H9 (cell line): ENCODE measurements around the gene INPP5B. TPM values are rescaled to one million over a fixed set of nuclear protein-coding genes. Genes with fewer than 3 reads are reported as not detected.

Experiments
- DNase-seq: peaks from one replicate; pipeline ENCODE4 v3.0.0-alpha.2; 2017
- H2AFZ ChIP-seq: one replicate; pipeline ENCODE4 v1.6.1; 2013; ENCODE audit warnings: mild to moderate bottlenecking, low read length, control low read depth, moderate library complexity
- H2AK5ac ChIP-seq: 2 replicates; pipeline ENCODE4 v1.6.1; 2013; ENCODE audit warnings: low read length, control low read depth, mixed read lengths; ENCODE audit not compliant: insufficient read length
- H2BK120ac ChIP-seq: one replicate; pipeline ENCODE4 v1.6.1; 2013; ENCODE audit warnings: low read depth, mild to moderate bottlenecking, low read length, control low read depth, inconsistent platforms; ENCODE audit not compliant: poor library complexity, severe bottlenecking
- H2BK12ac ChIP-seq: 2 replicates; pipeline ENCODE4 v1.6.1; 2013; ENCODE audit warnings: low read length, control low read depth, mixed read lengths, low read depth; ENCODE audit not compliant: insufficient read length
- H2BK15ac ChIP-seq: 2 replicates; pipeline ENCODE4 v1.6.1; 2013; ENCODE audit warnings: low read depth, low read length, control low read depth
- H2BK20ac ChIP-seq: one replicate; pipeline ENCODE4 v1.6.1; 2013; ENCODE audit warnings: low read depth, mild to moderate bottlenecking, low read length, control low read depth, inconsistent platforms; ENCODE audit not compliant: poor library complexity, severe bottlenecking
- H2BK5ac ChIP-seq: 2 replicates; pipeline ENCODE4 v1.6.1; 2013; ENCODE audit warnings: low read length, control low read depth, mixed read lengths; ENCODE audit not compliant: insufficient read length
- H3K14ac ChIP-seq: 2 replicates; pipeline ENCODE4 v1.6.1; 2013; ENCODE audit warnings: low read length, control low read depth; ENCODE audit not compliant: insufficient read depth
- H3K18ac ChIP-seq: 2 replicates; pipeline ENCODE4 v1.6.1; 2013; ENCODE audit warnings: low read depth, mild to moderate bottlenecking, mixed read lengths, low read length, control low read depth; ENCODE audit not compliant: insufficient read length
- H3K23ac ChIP-seq: 2 replicates; pipeline ENCODE4 v1.6.1; 2013; ENCODE audit warnings: low read length, control low read depth, mixed read lengths, low read depth; ENCODE audit not compliant: insufficient read length
- H3K23me2 ChIP-seq: 2 replicates; pipeline ENCODE4 v1.6.1; 2013; ENCODE audit warnings: low read depth, mild to moderate bottlenecking, mixed read lengths, low read length, control low read depth; ENCODE audit not compliant: insufficient read length, poor library complexity, severe bottlenecking
- H3K27ac ChIP-seq: 2 replicates; pipeline ENCODE4 v1.5.1; 2013; ENCODE audit warnings: low read length, control low read depth, mixed read lengths, low read depth; ENCODE audit not compliant: insufficient read length
- H3K27me3 ChIP-seq: 2 replicates; pipeline ENCODE4 v1.6.1; 2013; ENCODE audit warnings: low read length, control low read depth, inconsistent platforms; ENCODE audit not compliant: insufficient read depth
- H3K4ac ChIP-seq: 2 replicates; pipeline ENCODE4 v1.6.1; 2013; ENCODE audit warnings: low read depth, mild to moderate bottlenecking, control low read depth, inconsistent platforms, low read length, moderate library complexity
- H3K4me1 ChIP-seq: 2 replicates; pipeline ENCODE4 v1.6.1; 2013; ENCODE audit warnings: low read length, control low read depth, inconsistent platforms; ENCODE audit not compliant: insufficient read depth
- H3K4me2 ChIP-seq: 2 replicates; pipeline ENCODE4 v1.6.1; 2013; ENCODE audit warnings: low read length, control low read depth, mixed read lengths; ENCODE audit not compliant: insufficient read length, insufficient read depth
- H3K56ac ChIP-seq: 2 replicates; pipeline ENCODE4 v1.6.1; 2013; ENCODE audit warnings: low read depth, mild to moderate bottlenecking, mixed read lengths, low read length, control low read depth; ENCODE audit not compliant: insufficient read length
- H3K79me1 ChIP-seq: 2 replicates; pipeline ENCODE4 v1.6.1; 2013; ENCODE audit warnings: low read depth, mild to moderate bottlenecking, moderate library complexity, low read length, control low read depth, inconsistent platforms; ENCODE audit not compliant: insufficient read depth, poor library complexity, severe bottlenecking
- H3K79me2 ChIP-seq: 2 replicates; pipeline ENCODE4 v1.6.1; 2013; ENCODE audit warnings: low read length, control low read depth, inconsistent platforms; ENCODE audit not compliant: insufficient read depth
- H3K9ac ChIP-seq: 2 replicates; pipeline ENCODE4 v1.6.1; 2013; ENCODE audit warnings: low read length, control low read depth, mixed read lengths; ENCODE audit not compliant: insufficient read length; ENCODE audit errors: extremely low read depth
- H3K9me3 ChIP-seq: one replicate; pipeline ENCODE4 v1.6.1; 2013; ENCODE audit warnings: low read depth, low read length, inconsistent platforms; ENCODE audit not compliant: control insufficient read depth
- H3T11ph ChIP-seq: one replicate; pipeline ENCODE4 v1.6.1; 2013; ENCODE audit warnings: mild to moderate bottlenecking, low read length, control low read depth, inconsistent platforms
- H4K20me1 ChIP-seq: one replicate; pipeline ENCODE4 v1.6.1; 2013; ENCODE audit not compliant: control insufficient read depth, insufficient read length, insufficient read depth
- H4K5ac ChIP-seq: 2 replicates; pipeline ENCODE4 v1.6.1; 2013; ENCODE audit warnings: low read depth, mild to moderate bottlenecking, mixed read lengths, low read length, control low read depth; ENCODE audit not compliant: insufficient read length
- H4K8ac ChIP-seq: replicated peaks from 2 replicates; pipeline ENCODE4 v1.6.1; 2013; ENCODE audit warnings: low read length, control low read depth, mixed read lengths, low read depth; ENCODE audit not compliant: insufficient read length
- H4K91ac ChIP-seq: 2 replicates; pipeline ENCODE4 v1.6.1; 2013; ENCODE audit warnings: low read depth, mild to moderate bottlenecking, moderate library complexity, mixed read lengths, low read length, control low read depth; ENCODE audit not compliant: insufficient read length
- H3K27ac Mint-ChIP-seq, 3 experiments: 2 replicates in 2 of 3; 3 replicates in 1 of 3; pipeline ENCODE4 v1.8.0; 2020 to 2021; ENCODE audit warnings: mixed read lengths in 3 of 3, mild to moderate bottlenecking in 1 of 3, moderate library complexity in 1 of 3
- H3K27me3 Mint-ChIP-seq: 2 replicates; pipeline ENCODE4 v1.8.0; 2021; ENCODE audit warnings: low read depth, mild to moderate bottlenecking, moderate library complexity, mixed read lengths
- H3K36me3 Mint-ChIP-seq, 3 experiments: 2 replicates in 2 of 3; 3 replicates in 1 of 3; pipeline ENCODE4 v1.8.0; 2020 to 2021; ENCODE audit warnings: low read depth in 3 of 3, mixed read lengths in 3 of 3; ENCODE audit not compliant: insufficient read depth in 1 of 3
- H3K4me1 Mint-ChIP-seq, 2 experiments: 2 replicates each; pipeline ENCODE4 v1.8.0; 2020; ENCODE audit warnings: mixed read lengths in 2 of 2
- H3K4me3 Mint-ChIP-seq, 2 experiments: 2 replicates in 1 of 2; 3 replicates in 1 of 2; pipeline ENCODE4 v1.8.0; 2020 to 2021; ENCODE audit warnings: mild to moderate bottlenecking in 2 of 2, mixed read lengths in 2 of 2, moderate library complexity in 1 of 2
- H3K9me3 Mint-ChIP-seq, 2 experiments: 2 replicates in 1 of 2; 3 replicates in 1 of 2; pipeline ENCODE4 v1.8.0; 2020; ENCODE audit warnings: mild to moderate bottlenecking in 2 of 2, mixed read lengths in 2 of 2, moderate library complexity in 1 of 2
- WGBS: extraction: QIAGEN DNeasy Blood & Tissue Kit; methylation state at CpG from one replicate; pipeline ENCODE4 v1.1.7; 2013; ENCODE audit warnings: missing lambda C conversion rate, low lambda C conversion rate, mixed read lengths; ENCODE audit not compliant: insufficient read length; ENCODE audit errors: extremely low coverage; 5-methylcytosine and 5-hydroxymethylcytosine counted together
- total RNA-seq: library from RNA; stranded (reverse); gene quantifications from 2 replicates; pipeline ENCODE4 v1.2.1, GENCODE V29; 2021
- TF ChIP-seq, protein P1 (sequence below): fragments of 200-600 bp; sonication (generic); conservative IDR thresholded peaks from 3 replicates; pipeline ENCODE4 v1.8.0; 2021; ENCODE audit warnings: antibody characterized with exemption, mild to moderate bottlenecking

INPP5B gene
- total RNA-seq, 1 experiment from 2014 or later: 28.2 TPM

DNA sequence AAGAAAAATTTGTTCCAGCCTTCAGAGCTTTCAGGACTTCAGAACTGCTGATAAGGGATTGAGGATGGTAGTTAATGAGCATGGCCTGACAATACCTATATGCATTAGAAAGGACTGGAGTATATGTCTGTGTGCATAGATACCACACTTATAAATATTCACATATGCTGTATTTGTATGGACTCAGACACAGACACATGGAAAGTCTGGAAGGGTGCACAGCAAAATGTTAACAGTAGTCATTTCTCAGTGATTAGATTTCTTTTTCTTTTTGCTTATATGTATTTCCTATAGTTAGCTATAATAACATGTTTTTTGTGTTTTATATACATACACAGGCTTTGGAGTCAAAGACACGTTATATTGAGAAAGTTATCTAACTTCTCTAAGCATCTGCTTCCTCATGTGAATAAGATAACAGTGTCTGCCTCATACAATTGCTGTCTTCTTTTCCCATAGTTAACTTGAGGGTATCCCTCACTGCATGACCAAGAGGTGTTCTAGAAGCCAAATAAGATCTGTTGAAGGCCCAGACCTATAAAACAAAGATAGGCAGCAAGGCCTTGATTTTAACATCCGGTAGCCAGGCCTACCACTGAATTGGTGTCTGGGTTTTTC, 31.3 kb downstream of the INPP5B start:
- Mint-ChIP-seq H3K4me1 (no peaks in the 10 kb centered on the region), H3K9me3 (no peaks in the 10 kb centered on the region), H3K4me3 (no peak overlapping the region), H3K36me3 (no peaks in the 10 kb centered on the region), H3K27ac (no peak overlapping the region), H3K27me3 (no peaks in the 10 kb centered on the region)
- no peak overlapping the region for H2BK5ac ChIP-seq
- H2AK5ac ChIP-seq: no peak overlapping the region
- no peak overlapping the region for H2AFZ ChIP-seq
- H4K91ac ChIP-seq: no peak overlapping the region
- no peak overlapping the region for H4K8ac ChIP-seq
- no peak overlapping the region for H3K4me2 ChIP-seq
- no peak overlapping the region for H4K5ac ChIP-seq
- H2BK120ac ChIP-seq: no peak overlapping the region
- no peaks in the 10 kb centered on the region for H4K20me1 ChIP-seq
- H3K23me2 ChIP-seq: no peaks in the 10 kb centered on the region
- no peak overlapping the region for H3K27ac ChIP-seq
- no peaks in the 10 kb centered on the region for H3K27me3 ChIP-seq
- no peak overlapping the region for H3K9ac ChIP-seq
- H2BK12ac ChIP-seq: no peak overlapping the region
- H3K4me1 ChIP-seq: no peaks in the 10 kb centered on the region
- no peak overlapping the region for H3K23ac ChIP-seq
- no peak overlapping the region for H2BK20ac ChIP-seq
- TF ChIP-seq, protein P1, sequence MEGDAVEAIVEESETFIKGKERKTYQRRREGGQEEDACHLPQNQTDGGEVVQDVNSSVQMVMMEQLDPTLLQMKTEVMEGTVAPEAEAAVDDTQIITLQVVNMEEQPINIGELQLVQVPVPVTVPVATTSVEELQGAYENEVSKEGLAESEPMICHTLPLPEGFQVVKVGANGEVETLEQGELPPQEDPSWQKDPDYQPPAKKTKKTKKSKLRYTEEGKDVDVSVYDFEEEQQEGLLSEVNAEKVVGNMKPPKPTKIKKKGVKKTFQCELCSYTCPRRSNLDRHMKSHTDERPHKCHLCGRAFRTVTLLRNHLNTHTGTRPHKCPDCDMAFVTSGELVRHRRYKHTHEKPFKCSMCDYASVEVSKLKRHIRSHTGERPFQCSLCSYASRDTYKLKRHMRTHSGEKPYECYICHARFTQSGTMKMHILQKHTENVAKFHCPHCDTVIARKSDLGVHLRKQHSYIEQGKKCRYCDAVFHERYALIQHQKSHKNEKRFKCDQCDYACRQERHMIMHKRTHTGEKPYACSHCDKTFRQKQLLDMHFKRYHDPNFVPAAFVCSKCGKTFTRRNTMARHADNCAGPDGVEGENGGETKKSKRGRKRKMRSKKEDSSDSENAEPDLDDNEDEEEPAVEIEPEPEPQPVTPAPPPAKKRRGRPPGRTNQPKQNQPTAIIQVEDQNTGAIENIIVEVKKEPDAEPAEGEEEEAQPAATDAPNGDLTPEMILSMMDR: no peak
- peaks cover 5% of the 10 kb centered on the region for H3K79me1 ChIP-seq
- H3K79me2 ChIP-seq: no peaks in the 10 kb centered on the region; the same call in 1 of the 2 replicates
- H3K56ac ChIP-seq: no peak overlapping the region
- no peak overlapping the region for H2BK15ac ChIP-seq
- no peaks in the 10 kb centered on the region for H3K9me3 ChIP-seq
- no peak for DNase-seq
- no peak overlapping the region for H3K14ac ChIP-seq
- H3K4ac ChIP-seq: no peak overlapping the region
- H3K18ac ChIP-seq: no peak overlapping the region
- no CpG with 5 or more reads among the region's 2 CpGs for WGBS
- no peak overlapping the region for H3T11ph ChIP-seq
